ENCODE measurements around the gene PEX13.

GRCh38 chr2:61015976-61016375, 1.5 kb upstream of the PEX13 start:
- TF ChIP-seq CTCF (IDR thresholded peaks at IDR 0.05) (no peak), POLR2A (IDR thresholded peaks at IDR 0.05) (no peak)
